HepG2 (cell line): ENCODE results near the gene MCAM.

Experiments
- ELF3 ChIP-seq: IDR thresholded peaks from 2 replicates; pipeline ENCODE4 v1.6.1; 2016; ENCODE audit warnings: missing genetic modification reagents, missing compliant biosample characterization
- FOXK2 ChIP-seq: fragments of 450-650 bp; IDR thresholded peaks from 2 replicates; pipeline ENCODE4 v1.6.1; 2016
- ZKSCAN1 ChIP-seq: fragments of 150-350 bp; IDR thresholded peaks from 2 replicates; pipeline ENCODE4 v1.6.1; 2014; ENCODE audit warnings: low read length

- TF ChIP-seq ZKSCAN1 (no peak), ELF3 (CRISPR knock-in tag) (no peak), FOXK2 (no peak)
These were observed 45.8 kb upstream of the MCAM start for GRCh38 chr11:119362741-119363080.
